Activated effector memory CD4-positive, alpha-beta T cell treated with anti-CD3 and anti-CD28 coated beads, Interleukin-2, amount 50 U/mL, for 16 hours (primary cell): ENCODE measurements around the gene SPEM2.
"Not testable (repeated sequence)": the region's sequence is repeated elsewhere in the genome, so short reads cannot be mapped to it uniquely, and the experiment has no call there.

Source experiments
- DNase-seq: peaks from one replicate; pipeline ENCODE4 v3.0.0-alpha.2; 2020

SPEM2 gene

DNA sequence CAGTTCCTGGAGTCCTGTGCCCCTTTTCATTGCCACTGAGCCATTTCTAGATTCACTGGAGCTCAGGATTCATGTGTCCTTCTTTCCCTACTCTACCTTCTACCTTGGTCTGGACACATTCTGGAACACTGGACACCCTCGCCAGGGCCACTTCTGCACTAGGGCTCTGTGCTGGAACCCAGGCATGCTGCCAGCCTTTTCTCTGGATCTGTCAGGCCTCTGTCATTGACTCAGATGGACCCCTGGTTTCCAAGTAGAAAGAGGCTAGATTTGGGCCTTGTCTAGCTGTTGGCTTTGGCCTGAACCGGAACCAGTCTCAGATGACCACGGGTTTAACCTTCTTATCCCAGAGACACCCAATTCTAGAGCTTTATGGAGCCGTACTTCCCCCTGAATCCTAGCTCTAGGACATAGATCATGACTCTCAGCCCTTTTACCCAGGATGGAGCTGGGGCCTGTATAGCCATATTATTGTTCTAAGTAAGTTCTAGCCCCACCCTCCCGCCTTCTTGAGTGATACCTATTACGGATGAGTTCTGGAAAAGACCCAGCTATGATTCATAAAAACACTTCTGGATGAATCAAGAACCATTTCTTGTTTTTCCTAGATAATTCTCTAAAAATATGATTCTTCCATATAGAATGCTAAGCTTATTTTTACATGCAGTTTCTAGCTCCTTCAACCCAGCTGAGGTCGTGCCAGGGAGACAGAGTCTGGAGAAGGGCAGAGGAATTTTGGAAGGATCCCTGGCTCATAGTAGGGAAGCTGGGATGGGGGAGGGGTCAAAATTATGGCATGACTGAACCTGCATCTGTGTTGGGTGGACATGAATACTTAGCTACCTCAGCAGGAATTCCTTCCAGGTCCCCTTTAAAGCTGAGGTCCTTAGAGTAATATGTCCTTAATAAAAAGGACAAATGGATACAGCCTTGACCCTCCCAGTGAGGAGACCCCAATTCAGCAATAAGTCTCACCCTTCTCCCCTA lies 18.4 kb downstream of the SPEM2 start:
- no peak for DNase-seq

DNA sequence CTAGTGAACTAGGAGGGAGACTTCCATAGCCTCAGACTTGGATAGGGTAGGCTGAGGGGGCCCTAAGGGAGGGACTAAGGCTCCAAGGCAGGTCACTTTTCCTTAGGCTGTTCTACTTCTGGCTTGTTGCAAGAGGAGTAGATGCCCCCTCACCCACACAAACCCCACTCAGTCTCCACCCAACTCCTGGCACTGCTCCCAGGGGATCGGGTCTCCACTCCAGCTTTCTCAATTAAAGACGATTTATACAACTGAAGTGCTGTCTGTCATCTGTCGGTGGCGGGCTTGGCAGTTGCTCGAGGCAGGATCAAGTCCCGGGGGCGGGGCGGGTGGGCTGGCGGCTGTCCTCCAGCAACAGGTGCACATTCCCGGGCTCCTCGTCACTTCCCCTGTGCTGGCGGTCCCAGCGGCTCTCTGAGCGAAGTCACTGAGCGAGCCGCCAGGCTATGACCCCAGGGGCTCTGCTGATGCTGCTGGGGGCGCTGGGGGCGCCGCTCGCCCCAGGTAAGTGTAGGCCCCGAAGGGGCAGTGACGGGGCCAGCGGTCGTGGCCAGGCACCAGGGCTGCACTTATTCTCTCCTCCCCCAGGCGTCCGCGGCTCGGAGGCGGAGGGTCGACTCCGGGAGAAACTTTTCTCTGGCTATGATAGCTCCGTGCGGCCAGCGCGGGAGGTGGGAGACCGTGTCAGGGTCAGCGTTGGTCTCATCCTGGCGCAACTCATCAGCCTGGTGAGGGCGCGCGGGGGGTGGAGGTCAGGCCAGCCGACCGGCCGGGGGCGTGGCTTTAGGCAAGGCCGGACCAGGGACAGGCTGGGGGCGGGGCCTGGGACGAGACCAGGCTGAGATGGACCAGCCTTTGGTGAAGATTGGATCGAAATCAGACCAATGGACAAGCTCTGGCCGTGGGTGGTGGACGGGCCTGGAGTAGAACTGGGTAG lies 19.5 kb downstream of the SPEM2 start, which contains the start of gene CHRNB1:
Gene CHRNB1 (plus strand): TSS at position 380 of the 937 bp plus-strand sequence. CDS start 67 bp downstream, at position 447.
- DNase-seq = no peak

DNA sequence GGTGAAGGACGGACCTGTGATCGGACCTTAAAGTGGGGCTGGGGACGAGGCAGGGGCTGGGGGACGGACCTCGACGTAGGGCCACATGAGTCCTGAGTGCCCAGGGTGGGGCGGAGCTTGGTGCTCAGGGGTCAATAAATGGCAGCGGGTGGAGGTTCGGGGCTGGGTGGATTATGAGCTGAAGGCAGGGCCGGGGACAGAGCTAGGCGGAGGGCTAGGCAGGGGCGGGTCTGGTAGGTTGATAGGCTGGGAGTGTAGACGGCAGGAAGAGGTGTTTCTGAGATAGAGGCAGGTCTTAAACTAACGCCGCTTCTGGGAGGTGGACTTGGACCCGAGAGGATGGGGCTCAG lies 20.2 kb downstream of the SPEM2 start:
- peak; percentile 73 for DNase-seq

DNA sequence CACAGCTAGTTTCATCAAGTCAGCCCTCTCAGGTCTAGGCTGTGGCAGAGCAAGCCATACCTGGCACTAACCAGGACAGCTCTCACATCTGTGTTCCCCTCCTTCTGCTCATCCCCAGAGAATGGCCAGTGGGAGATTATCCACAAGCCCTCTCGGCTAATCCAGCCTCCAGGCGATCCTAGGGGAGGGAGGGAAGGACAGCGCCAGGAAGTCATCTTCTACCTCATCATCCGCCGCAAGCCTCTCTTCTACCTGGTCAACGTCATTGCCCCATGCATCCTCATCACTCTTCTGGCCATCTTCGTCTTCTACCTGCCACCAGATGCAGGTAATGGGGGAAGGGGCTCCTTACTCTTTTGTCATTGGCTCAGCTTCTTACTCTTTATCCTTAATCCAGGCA lies 23.0 kb downstream of the SPEM2 start:
- no peak for DNase-seq

DNA sequence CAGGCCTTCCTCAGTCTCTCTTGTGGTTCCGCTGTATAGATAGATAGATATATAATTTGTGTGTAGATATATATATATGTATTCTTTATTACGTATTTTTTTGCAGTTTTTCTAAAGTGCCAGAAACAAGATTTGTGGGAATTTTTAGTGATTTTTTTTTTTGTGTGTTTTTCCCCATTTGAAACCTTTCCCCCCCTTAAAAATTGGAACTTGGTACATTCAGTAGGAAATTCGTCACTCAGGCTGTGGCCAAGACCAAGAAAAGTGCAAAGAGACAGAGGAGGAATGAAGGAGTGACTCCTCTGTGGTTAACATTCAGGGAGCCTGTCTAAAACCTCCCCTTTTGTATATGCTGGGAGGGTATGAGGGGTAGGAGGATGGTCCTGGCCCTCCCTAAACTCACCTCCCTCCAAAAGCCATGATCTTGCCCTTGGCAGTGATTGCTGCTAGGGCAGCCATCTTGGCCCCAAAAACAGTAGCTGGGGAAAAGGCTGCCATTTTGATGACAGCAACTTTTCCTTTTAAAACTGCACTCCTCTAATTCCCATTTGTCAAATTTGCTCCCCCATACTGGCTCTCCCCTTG lies 34.6 kb downstream of the SPEM2 start:
- DNase-seq = no peak

DNA sequence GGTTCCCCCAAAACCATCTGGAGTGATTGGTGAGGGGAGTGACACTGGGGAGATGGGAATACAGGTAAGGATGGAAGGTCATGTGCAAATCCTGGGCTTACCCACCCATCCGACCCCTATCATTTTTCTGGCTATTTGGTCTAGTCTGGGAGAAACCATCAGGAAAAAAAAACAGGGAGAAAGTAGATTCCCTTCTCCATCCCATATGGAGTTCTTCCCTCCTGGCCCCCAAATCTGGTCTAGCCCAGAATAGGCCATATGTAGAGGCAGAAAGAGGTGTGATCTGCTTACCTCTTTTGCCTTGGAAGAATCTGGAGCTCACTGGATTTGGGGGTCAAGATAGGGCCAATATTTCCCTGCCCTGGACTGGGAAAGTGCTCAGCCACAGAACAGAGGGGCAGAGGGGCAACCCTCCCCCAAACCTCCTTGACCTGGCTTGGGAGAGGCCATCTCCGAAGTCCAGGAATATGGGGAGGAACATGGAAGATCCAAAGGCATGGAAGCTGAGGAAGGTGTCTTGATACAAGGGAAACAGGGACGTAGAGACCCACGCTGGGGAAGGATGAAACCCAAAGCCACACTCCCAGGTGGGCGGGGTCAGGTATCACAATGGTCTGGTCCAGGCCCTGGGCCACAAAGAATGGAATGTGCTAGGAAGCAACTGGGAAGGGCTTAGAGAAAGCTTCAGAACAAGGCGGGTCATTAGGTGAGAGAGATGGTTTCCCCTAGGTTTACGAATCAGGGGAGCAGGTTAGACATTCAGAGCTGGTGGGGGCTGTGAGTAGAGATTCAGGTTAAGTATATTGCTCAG lies 35.6 kb downstream of the SPEM2 start:
- no peak for DNase-seq

DNA sequence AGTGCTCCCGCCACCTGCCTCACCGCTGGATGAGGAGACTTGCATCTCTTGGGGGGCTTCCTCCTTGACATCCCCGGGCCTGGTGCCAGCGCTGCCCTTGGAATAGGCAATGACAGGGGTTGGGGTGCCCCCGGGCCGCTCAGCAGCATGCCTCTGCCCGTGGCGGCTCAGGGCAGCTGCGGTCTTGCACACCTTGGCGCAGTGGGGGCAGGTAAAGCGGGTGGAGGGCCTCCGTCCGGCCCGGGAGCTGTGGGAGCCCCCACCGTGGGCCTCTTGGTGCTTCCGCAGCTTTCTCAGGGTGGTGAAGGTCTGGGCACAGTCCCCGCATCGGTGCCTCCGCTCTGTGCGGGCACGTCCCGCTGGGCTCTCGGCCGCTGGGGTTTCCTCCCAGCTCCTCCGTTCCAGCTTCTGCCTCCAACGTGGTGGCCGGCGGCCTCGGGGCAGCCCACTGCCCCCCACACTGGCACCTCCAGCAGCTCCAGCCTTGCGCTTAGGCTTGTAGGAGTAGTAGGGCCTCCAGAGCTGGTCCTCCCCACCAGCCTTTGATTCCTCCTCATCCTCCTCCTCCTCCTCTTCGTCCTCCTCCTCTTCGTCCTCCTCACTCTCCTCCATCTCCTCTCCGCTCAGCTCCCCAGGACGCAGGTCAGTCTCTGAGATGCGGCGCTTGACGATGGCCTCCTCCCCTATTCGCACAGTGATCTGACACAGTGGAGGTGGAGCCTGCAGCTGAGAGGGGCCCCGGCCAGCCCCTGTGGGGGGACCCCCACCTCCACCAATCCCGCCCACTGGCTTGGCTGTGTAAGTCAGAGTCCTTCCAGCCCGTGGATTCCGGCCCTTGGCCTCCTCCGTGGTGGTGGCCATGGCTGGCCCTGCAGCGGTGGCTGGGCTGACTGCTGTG lies 37.3 kb downstream of the SPEM2 start:
- no peak for DNase-seq

DNA sequence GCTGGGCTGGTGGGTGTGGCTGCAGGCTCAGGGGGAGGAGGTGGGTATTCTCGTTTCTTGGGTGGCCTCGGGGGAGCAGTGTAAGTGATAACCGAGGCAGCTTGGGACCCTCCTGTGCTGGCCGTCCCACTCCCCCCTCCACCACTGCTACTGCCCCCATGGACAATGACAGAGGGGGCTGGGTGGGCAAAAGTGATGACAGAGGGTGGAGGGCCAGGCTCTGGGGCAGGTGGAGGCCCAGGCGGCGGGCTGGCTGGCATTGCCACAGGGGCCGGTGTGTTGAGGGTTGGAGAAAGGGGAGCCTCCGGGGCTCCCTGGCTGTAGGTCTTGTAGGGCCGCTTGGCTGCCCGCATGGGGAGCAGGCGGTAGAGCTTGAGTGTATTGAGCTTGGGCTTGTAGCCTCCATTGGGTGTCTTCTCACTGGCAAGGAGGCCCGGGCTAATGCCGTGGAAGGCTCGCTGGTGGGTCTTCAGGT lies 38.0 kb downstream of the SPEM2 start:
- DNase-seq = no peak

DNA sequence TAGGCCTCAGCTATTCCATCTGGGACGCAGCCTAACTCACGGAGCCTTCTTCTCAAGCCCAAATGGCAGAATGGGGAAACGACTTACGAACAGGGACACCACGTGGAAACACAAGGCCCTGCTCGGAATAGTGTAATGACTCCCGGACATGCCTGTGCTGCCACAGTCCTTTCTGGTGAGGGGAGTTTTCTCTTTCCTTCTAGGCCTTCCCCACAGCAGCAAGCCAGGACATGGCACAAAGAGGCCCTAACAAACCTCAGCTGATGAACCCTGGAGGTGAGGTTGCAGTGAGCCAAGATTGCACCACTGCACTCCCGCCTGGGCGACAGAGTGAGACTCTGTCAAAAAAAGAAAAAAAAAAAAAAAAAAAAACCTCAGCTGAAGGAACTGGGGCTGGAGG lies 38.7 kb downstream of the SPEM2 start:
- no peak for DNase-seq

DNA sequence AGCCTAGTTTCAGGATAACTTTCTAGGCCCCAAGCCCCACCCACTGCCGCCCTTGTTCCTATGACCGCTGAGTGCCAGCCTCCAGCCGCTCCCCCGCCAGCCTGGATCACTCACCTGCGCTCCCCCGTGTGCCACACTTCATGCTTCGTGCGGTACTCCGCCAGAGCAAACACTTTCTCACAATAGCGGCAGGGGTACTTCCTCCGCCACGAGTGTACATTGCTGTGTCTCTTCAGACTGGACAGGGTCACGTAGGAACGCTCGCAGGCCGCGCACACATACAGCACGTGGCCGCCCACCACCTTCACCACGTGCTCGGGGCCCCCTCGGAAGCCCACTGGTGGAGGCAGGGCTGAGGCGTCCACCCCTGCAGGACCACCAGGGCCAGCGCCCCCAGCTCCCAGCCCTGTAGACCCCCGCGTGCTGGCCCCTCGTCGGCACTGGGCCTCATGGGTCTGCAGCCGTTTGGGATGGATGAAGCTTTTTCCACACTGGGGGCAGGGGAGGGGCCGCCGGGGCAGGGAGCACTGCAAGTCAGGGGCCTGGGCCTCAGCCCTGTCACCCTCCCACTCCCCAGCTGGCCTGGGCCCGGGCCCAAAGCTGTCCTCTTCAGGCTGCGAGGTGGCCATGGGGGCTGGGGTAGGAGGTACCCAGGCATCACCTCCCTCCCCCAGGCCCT lies 40.3 kb downstream of the SPEM2 start:
- no peak for DNase-seq

DNA sequence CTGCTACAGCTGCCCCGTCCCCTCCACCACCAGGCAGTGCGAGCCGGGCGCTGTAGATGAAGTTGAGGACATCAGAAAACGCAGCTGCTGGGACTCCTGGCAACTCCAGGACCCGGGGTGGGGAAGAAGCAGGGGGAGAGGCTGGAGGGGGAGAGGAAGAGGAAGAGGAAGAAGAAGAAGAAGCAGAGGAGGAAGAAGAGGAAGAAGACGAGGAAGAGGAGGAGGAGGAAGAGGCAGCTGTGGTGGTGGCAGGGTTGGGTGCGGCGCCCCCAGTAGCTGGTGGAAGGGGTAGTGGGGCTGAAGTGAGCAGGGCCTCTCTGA lies 40.9 kb downstream of the SPEM2 start:
- DNase-seq = no peak

DNA sequence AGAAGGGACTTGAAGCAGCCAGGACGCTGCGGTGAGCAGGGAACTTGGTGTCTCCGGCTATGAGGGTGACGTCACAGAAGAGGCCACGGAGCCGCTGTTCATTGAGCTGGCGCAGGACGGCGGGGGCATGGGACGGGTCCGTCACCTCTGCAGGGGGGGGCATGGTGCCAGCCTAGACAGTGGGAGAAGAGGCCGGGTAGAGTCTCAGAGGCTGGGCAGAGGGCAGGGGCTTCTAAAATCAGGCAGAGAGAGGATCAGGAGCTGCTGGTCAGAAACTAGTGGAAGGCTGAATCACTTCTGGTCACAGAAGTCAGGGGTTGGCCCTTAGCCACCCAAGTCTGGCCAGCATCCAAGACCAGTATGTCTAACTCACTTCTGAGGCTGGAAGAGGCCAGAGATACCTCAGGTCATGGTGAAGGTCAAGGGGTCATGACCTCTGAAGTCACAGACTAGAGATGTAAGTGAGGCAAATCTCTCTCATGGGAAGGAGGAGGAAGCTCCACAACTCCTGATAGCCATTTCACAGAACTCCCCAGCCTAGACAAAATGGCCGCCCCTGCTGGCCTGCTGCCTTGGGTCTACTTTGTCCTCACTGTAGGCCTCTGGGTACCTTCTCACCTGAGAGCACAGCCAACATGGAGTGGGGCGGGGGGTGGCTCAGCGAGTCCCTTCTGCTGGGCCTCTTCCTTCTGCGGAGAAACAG lies 41.4 kb downstream of the SPEM2 start:
- DNase-seq = no peak

DNA sequence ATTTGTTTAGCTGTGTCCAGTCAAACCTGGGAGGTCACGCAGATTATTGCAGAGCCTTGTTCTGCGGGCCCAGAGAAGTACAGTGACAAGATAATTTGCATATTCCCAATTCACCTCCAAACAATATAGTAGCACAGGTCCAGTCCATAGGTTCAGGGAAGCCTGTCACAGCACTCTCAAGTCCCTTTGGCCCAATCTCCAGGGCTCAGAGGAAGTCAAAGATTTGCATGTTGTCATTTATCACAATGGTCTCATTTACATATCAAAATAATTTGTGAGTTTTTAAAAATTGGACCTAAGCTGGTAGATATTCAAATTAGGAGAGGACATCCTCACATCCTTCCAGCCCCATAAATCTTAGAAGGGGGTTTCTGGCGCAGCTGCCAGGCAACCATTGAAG lies 42.1 kb downstream of the SPEM2 start:
- DNase-seq = no peak

DNA sequence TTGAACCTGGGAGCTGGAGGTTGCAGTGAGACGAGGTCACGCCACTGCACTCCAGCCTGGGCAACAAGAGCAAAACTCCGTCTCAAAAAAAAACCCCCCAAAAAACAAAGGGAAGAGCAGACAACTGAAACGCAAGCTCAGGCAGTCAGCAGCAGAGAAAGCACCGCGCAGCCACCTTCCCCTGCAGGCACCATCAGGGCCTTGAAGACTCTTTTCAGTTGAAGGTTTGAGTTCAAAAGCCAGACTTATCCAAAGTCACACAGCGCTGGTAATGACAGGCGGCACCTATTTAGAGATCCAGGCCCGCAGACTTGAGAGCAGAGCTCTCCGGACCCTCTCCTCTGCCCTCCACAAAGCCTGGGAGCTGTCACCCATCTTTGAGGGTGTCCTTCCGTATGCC lies 42.9 kb downstream of the SPEM2 start:
- no peak for DNase-seq

DNA sequence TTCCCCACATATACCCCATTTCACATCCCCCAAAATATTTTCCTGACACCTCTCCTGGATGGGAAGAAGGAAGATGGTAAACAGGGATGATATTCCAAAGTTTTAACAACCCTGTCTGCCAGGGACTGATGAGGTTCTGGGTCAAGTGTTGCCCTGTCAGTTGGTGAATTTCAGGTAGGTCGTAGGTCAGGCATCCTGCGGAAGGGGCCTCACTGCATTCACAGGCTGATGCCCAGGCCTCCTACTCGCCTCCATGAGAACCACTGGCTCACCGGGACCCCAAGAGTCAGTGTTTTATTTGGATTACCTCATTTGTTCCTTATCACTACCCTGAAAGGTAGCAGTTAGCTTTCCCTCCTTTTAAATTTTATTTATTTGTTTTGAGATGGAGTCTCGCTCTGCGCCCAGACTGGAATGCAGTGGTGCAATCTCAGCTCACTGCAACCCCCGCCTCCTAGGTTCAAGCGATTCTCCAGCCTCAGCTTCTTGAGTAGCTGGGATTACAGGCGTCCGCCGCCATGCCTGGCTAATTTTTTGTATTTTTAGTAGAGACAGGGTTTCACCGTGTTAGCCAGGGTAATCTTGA lies 43.5 kb downstream of the SPEM2 start:
- DNase-seq = no peak

DNA sequence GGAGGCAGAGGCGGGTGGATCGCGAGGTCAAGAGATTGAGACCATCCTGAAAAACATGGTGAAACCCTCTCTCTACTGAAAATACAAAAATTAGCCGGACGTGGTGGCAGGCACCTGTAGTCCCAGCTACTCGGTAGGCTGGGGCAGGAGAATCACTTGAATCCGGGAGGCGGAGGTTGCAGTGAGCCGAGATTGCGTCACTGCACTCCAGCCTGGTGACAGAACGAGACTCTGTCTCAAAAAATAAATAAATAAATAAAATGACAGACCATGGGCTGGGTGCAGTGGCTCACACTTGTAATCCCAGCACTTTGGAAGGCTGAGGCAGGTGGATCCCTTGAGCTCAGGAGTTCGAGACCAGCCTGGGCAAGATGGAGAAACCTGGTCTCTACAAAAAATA lies 44.4 kb downstream of the SPEM2 start:
- not testable (repeated sequence) for DNase-seq

DNA sequence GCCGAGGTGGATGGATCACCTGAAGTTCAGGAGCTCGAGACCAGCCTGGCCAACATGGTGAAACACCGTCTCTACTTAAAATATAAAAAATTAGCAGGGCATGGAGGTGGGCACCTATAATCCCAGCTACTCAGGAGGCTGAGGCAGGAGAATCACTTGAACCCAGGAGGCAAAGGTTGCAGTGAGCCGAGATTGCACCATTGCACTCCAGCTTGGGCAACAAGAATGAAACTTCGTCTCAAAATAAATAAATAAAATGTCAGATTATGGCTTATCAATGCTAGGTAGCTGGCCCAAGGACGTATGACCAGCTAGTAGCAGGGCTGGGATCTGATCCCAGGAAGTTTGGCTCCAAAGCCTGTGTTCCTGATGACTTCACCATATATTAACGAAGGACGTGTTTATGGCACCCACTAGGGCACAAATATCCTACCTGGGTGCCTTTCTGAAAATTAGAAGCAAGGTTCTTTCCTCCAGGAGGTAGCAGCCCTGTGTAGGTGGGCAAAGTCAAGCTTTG lies 45.1 kb downstream of the SPEM2 start:
- not testable (repeated sequence) for DNase-seq

DNA sequence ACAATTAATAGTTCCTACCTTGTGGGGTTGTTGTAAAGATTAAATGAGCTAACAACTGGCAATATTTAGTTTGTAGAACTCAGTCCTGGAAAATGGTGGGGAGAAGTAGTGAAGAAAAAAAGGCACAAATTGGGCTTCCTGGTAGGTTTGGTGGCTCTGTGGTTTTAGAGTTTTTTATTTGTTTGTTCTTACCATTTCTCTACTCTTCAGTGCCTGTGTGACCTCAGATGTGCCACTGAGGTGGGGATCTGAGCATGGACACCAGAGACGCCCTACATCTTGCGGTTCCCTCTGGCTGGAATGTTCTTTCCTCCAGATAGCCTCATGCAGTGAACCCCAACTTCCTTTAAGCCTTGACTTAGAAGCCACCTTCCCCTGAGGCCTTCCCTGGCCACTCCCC lies 46.3 kb downstream of the SPEM2 start:
- no peak for DNase-seq

DNA sequence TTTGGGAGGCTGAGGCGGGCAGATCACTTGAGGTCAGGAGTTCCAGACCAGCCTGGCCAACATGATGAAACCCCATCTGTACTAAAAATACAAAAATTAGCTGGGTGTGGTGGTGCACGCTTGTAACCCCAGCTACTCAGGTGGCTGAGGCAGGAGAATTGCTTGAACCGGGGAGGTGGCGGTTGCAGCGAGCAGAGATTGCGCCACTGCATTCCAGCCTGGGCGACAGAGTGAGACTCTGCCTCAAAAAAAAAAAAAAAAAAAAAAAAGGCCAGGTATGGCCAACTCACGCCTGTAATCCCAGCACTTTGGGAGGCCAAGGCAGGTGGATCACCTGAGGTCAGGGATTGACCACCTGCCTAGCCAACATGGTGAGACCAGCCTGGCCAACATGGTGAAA lies 49.4 kb downstream of the SPEM2 start:
- DNase-seq = not testable (repeated sequence)
